ENCODE data around the gene ZNF487. TPM values are rescaled to one million over a fixed set of nuclear protein-coding genes. Genes with fewer than 3 reads are reported as not detected.
A peak's percentile ranks its signal among the peaks of the same experiment; 100 is the strongest.
"Not testable (repeated sequence)": the region's sequence is repeated elsewhere in the genome, so short reads cannot be mapped to it uniquely, and the experiment has no call there.

Gene ZNF487
- total RNA-seq, 2 donors from 2014 or later: 1.6 to 7.5 TPM

GRCh38 chr10:43453266-43453831, 16.4 kb downstream of the ZNF487 start:
- TF ChIP-seq POLR2A (IDR thresholded peaks at IDR 0.05): no peak
- TF ChIP-seq CTCF (IDR thresholded peaks at IDR 0.05): no peak
- no peaks in the 10 kb centered on the region for H3K9me3 ChIP-seq
- 73 to 76% methylated on average over 4 of the region's 4 CpGs for WGBS, 2 donors

GRCh38 chr10:43454025-43454424, 17.1 kb downstream of the ZNF487 start:
- 87 to 95% methylated on average over 9 of the region's 9 CpGs for WGBS, 2 donors
- intact Hi-C loops (cut with DNase I); H3K9me3 ChIP-seq; H3K4me3 ChIP-seq; ATAC-seq; H3K36me3 ChIP-seq (replicated peaks in 1 of 2; ENCODE audit: insufficient read depth in 1 of 2, low read depth in 2 of 2); DNase-seq; H3K27ac ChIP-seq; H3K27me3 ChIP-seq: not testable (repeated sequence)
- H3K4me1 ChIP-seq: peaks cover 15% of the 10 kb centered on the region

More at GRCh38 chr10:43453266-43453831, 16.4 kb downstream of the ZNF487 start:
- no peak overlapping the region for H3K4me3 ChIP-seq
- no peak overlapping the region for H3K27ac ChIP-seq
- H3K36me3 ChIP-seq (replicated peaks in 1 of 2; ENCODE audit: insufficient read depth in 1 of 2, low read depth in 2 of 2): no peaks in the 10 kb centered on the region
- peaks cover 15% of the 10 kb centered on the region for H3K4me1 ChIP-seq
- DNase-seq: no peak
- H3K27me3 ChIP-seq: no peaks in the 10 kb centered on the region
- ATAC-seq: no peak
- intact Hi-C loops (cut with DNase I): no loop called here

DNA sequence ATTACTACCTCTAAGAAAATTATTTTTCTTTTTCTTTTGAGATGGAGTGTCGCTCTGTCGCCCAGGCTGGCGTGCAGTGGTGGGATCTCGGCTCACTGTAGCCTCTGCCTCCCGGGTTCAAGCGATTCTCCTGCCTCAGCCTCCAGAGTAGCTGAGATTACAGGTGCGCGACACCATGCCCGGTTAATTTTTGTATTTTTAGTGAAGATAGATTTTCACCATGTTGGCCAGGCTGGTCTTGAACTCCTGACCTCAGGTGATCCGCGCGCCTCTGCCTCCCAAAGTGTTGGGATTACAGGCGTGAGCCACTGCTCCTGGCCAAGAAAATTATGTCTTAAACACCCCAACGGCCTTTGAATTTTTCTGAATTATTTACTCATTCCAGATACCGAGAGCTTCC, 19.6 kb downstream of the ZNF487 start:
- H3K4me3 ChIP-seq; H3K36me3 ChIP-seq (replicated peaks in 1 of 2; ENCODE audit: insufficient read depth in 1 of 2, low read depth in 2 of 2); intact Hi-C loops (cut with DNase I); H3K27me3 ChIP-seq; H3K9me3 ChIP-seq; DNase-seq; ATAC-seq: not testable (repeated sequence)
- peaks cover 15% of the 10 kb centered on the region for H3K4me1 ChIP-seq
- WGBS, 2 donors: 92 to 94% methylated on average over 15 of the region's 15 CpGs
- H3K27ac ChIP-seq: peak overlapping the region in 3 of 4 donors; percentile 71 to 89 (median 87)

DNA sequence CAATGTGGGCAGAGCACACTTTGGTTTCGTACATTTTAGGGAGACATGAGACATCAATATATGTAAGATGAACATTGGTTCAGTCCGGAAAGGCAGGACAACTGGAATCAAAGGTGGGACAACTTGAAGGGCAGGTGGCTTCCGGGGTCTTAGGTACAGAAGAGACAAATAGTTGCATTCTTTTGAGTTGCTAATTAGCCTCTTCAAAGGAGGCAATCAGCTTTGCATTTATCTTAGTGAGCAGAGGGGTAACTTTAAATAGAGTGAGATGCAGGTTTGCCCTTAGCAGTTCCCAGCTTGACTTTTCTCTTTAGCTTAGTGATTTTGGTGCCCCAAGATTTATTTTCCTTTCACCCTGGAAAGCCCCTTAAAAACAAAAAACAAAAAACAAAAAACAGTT, 21.3 kb downstream of the ZNF487 start:
- Histone ChIP-seq H3K36me3 (replicated peaks in 1 of 2; ENCODE audit: insufficient read depth in 1 of 2, low read depth in 2 of 2) (no peaks in the 10 kb centered on the region), H3K9me3 (no peaks in the 10 kb centered on the region), H3K27me3 (no peaks in the 10 kb centered on the region), H3K4me3 (no peak overlapping the region), H3K4me1 (peaks cover 21% of the 10 kb centered on the region), H3K27ac (no peak overlapping the region)
- ATAC-seq (no peak), DNase-seq (no peak)
- WGBS, 2 donors: 54 to 70% methylated on average over 3 of the region's 3 CpGs
- intact Hi-C loops (cut with DNase I): no loop called here
- TF ChIP-seq CTCF (IDR thresholded peaks at IDR 0.05) (no peak), POLR2A (IDR thresholded peaks at IDR 0.05) (no peak)

DNA sequence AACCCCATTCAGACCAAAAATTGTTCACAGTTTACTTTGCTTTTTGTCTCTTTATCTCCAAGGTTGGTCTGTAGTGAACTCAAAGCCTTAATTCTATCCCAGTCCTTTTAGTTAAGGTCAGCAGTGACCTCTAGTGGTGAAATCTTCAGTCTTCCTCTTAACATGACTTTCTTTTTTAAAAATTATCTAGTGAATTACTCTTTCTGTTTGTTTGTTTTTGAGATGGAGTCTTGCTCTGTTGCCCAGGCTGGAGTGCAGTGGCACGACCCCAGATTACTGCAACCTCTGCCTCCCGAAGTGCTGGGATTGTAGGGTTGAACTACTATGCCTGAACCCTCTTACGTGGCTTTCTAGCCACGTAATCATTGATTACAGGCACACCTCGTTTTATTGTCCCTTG, 25.0 kb downstream of the ZNF487 start:
- Histone ChIP-seq H3K27me3 (no peaks in the 10 kb centered on the region), H3K4me3 (no peak overlapping the region), H3K4me1 (peaks cover 6% of the 10 kb centered on the region), H3K9me3 (no peaks in the 10 kb centered on the region), H3K36me3 (replicated peaks in 1 of 2; ENCODE audit: insufficient read depth in 1 of 2, low read depth in 2 of 2) (no peaks in the 10 kb centered on the region), H3K27ac (no peak overlapping the region)
- ATAC-seq (peak; percentile 74), DNase-seq (peak in 2 of 4 donors; percentile 24 to 67)
- intact Hi-C loops (cut with DNase I): loop anchor here (5.0 to 10.0 kb wide), 2 partner anchors 170 to 677 kb away; partner anchors contain the start of gene BMS1
- 20 to 25% methylated on average over 5 of the region's 5 CpGs for WGBS, 2 donors
- TF ChIP-seq CTCF (IDR thresholded peaks at IDR 0.05) (peak; percentile 59 to 81 (median 79)), POLR2A (IDR thresholded peaks at IDR 0.05) (no peak)

DNA sequence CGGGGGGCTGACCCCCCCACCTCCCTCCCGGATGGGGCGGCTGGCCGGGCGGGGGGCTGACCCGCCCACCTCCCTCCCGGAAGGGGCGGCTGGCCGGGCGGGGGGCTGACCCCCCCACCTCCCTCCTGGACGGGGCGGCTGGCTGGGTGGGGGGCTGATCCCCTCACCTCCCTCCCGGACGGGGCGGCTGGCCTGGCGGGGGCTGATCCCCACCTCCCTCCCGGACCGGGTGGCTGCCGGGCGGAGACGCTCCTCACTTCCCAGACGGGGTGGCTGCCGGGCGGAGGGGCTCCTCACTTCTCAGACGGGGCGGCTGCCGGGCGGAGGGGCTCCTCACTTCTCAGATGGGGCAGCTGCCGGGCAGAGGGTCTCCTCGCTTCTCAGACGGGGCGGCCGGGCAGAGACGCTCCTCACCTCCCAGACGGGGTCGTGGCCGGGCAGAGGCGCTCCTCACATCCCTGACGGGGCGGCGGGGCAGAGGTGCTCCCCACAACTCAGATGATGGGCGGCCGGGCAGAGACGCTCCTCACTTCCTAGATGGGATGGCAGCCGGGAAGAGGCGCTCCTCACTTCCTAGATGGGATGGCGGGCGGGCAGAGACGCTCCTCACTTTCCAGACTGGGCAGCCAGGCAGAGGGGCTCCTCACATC, 28.3 kb downstream of the ZNF487 start:
- WGBS, 2 donors: 91 to 98% methylated on average over 15 to 31 of the region's 49 CpGs
- not testable (repeated sequence) for DNase-seq; H3K9me3 ChIP-seq; H3K27me3 ChIP-seq; H3K27ac ChIP-seq; H3K36me3 ChIP-seq (replicated peaks in 1 of 2; ENCODE audit: insufficient read depth in 1 of 2, low read depth in 2 of 2); H3K4me3 ChIP-seq; ATAC-seq; H3K4me1 ChIP-seq
- intact Hi-C loops (cut with DNase I): loop anchor here (10.0 kb wide), 1 partner anchor 680 kb away; the partner anchor contains the start of gene BMS1

DNA sequence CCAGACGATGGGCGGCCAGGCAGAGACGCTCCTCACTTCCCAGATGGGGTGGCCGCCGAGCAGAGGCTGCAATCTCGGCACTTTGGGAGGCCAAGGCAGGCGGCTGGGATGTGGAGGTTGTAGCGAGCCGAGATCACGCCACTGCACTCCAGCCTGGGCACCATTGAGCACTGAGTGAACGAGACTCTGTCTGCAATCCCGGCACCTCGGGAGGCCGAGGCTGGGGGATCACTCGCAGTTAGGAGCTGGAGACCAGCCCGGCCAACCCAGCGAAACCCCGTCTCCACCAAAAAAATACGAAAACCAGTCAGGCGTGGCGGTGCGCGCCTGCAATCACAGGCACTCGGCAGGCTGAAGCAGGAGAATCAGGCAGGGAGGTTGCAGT, 28.8 kb downstream of the ZNF487 start:
- H3K27me3 ChIP-seq; ATAC-seq; H3K27ac ChIP-seq; H3K36me3 ChIP-seq (replicated peaks in 1 of 2; ENCODE audit: insufficient read depth in 1 of 2, low read depth in 2 of 2); H3K4me3 ChIP-seq; DNase-seq; H3K9me3 ChIP-seq; H3K4me1 ChIP-seq: not testable (repeated sequence)
- intact Hi-C loops (cut with DNase I): loop anchor here (10.0 kb wide), 1 partner anchor 681 kb away; the partner anchor contains the start of gene BMS1
- WGBS, 2 donors: 89 to 93% methylated on average over 8 to 18 of the region's 24 CpGs

Measured in body of pancreas (tissue), 4 donors.